Activated T-helper 1 cell treated with Interleukin-2 at 50 U/mL for 16 hours (primary cell): ENCODE measurements around the gene YPEL5.

Source experiments
- DNase-seq: peaks from one replicate; pipeline ENCODE4 v3.0.0-alpha.2; 2020; ENCODE audit warnings: low read depth

YPEL5 gene

DNA sequence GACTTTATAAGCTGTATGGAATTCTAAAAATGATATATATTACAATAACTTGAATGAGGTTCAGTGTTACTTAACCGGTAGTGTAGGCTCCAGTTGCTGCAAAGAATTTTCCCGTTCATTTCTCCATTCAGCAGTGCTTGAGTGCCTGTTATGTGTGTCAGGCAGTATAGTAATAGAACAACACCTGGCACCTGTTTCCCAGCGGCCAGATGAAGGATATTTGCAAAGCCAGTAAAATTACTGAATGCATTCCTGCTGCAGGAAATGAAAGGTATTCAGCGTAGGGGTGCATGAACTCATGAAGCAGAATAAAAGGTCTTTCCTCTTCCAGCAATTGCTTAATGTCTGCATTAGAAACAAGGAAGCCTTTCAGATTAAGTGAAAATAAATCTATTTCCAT, 18.8 kb downstream of the YPEL5 start:
- no peak for DNase-seq

DNA sequence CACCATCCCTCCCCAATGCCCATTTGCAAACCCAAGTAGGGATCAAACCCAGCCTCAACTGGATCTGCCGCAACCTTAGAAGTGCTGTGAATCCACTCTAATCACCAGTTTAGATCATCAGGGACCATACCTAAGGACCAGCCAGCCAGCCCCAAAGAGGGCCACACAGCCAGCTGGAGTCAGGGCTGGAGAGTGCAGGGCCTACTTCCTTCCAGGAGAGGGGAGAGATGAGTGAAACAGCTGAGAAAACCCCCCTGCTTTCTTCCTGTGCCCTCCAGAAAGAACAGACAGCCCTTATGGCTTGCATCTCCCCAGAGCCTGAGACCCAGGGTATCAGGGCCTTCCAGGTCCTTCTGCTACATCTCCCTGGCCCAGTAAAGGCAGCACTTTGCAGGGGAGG, 25.8 kb downstream of the YPEL5 start:
- no peak for DNase-seq

- no peak for DNase-seq
Observed at GRCh38 chr2:30177440-30177839, 30.6 kb downstream of the YPEL5 start.

DNA sequence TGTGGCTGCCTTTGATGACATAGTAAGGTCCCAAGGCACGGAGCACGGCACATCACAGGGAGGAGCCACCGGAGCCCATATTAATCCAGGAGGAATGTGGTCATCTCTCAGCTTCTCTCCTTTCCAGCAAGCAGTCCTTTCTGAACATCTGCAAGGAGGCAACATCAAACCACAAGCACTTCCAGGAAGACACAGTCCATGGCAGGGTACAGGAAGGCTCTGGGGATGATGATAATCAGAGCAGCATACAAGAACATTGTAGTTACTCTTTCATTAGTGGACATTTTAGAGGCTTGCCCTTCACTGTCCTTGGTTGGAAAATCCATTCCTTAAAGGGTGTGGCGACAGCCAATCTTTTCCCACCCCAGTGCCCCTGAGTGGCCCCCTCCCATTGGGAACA, 31.1 kb downstream of the YPEL5 start:
- no peak for DNase-seq

GRCh38 chr2:30178618-30179434, 32.0 kb downstream of the YPEL5 start:
- DNase-seq = no peak

- no peak for DNase-seq
Observed at GRCh38 chr2:30179536-30179935, 32.7 kb downstream of the YPEL5 start.

DNA sequence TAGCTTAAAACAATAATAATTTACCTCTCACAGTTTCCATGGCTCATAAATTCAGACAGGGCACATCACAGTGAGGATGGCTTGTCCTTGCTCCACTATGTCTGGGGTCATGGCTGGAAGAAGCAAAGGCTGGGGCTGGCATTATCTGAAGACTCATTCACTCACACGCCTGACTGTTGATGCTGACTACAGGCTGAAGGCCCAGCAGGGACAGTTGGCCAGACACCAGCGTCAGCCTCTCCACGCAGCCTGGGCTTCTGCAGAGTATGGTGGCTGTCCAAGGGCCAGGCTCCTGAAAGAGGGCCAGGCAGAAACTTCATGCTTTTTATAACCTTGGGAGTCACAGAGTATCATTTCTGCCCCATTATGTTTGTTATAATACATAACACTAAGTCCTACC, 33.4 kb downstream of the YPEL5 start:
- no peak for DNase-seq

DNA sequence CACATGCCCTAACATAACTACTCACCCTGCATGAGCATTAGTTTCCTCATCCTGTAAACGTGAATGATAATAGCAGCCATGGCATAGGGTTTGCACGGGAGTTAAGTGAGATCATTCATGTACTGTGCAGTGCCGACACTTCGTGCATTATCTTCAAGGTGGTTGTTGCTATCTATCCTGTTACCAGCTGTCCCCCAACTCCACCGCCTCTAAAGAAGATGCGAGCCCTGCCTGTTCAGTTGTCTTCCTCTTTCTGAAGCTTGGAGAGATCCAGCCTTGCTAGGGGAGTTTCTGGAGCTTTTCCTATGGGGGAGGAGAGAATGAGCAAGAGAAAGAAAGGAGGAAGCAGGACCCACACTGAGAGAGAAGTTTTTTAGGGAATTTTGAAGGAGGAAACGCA, 34.4 kb downstream of the YPEL5 start:
- no peak for DNase-seq

DNA sequence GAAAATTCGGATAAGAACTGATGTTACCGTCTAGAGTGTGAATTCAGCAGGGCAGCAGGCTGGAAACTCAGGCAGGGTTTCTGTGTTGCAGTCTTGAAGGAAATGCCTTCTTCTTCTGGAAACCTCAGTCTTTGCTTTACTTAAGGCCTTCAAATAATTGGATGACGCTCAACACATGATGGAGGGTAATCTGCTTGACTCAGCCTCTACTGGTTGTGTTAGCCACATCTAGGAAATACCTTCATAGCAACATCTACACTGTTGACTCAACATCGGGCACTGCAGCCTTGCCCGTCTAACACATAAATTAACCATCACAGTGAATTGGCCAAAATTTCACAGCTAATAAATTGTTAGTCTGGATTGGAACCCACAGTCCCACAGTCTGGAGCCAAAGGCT, 37.2 kb downstream of the YPEL5 start:
- no peak for DNase-seq

DNA sequence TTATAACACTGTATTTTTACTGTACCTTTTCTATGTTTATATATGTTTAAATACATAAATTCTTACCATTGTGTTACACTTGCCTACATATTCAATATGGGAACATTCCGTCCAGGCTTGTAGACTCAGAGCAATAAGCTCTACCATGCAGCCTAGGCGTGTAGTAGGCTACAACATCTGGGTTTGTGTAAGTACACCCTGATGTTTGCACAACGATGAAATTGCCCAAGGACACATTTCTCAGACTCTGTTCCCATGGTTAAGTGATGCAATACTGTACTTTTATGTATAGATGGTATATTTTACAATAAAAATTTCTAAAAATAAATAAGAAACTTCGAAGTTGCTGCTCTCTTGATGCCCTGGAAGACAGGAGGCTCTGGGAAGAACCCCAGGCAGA, 38.4 kb downstream of the YPEL5 start:
- DNase-seq = no peak

DNA sequence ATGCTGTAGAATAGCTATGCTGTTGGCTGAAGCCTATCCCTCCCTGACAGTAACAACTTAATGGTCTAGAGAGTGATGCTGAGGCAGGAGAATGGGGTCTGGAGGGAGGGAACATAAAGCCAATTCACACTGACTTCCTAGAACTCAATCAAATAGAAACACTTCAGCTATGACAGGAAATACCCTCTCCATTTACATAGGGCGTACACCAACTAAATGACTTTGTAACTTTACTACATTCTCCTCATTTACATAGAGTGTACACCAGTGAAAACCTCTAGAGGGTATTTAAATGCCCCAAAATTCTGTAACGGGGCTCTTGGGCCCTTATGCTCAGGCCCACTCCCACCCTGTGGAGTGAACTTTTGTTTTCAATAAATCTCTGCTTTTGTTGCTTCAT, 41.5 kb downstream of the YPEL5 start:
- no peak for DNase-seq

DNA sequence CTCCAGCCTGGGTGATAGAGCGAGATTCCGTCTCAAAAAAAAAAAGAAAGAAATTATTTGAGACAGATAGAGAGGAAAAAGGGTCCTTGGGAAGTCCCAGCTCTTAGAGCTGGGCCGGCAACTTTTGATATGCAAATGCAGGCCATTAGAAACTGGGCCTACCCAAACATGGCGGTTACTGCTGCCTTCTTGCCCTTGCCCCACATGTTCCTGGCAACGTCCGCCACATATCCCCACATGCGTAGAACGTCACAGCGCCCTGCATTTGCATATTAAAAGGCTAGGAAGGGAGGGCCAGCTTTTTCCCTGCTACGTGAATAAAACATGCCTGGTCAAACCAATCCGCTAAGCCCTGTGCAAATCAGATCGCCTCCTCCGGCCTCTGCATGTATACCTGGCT, 43.8 kb downstream of the YPEL5 start:
- no peak for DNase-seq

DNA sequence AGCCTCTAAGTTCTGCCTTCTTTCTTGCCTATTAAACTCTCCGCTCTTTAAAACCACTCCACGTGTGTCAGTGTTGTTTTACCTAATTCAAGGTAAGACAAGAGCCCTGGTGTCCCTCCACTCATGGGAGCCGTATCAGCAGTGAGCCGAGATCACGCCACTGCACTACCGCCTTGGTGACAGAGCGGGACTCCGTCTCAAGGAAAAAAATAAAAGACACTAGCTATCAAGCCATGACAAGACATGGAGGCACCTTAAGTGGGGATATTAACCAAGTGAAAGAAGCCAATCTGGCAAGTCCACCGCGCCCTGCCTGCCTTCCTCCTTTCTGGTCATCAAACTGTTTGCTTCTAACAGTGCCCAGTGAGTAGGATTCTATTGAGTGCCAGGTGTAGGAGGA, 44.3 kb downstream of the YPEL5 start:
- DNase-seq = no peak

- no peak for DNase-seq
Observed at GRCh38 chr2:30191819-30192271, 45.0 kb downstream of the YPEL5 start.

- no peak for DNase-seq
Observed at GRCh38 chr2:30192314-30192713, 45.5 kb downstream of the YPEL5 start.

- DNase-seq = no peak
Observed at GRCh38 chr2:30193104-30193681, 46.4 kb downstream of the YPEL5 start.

GRCh38 chr2:30194421-30194820, 47.6 kb downstream of the YPEL5 start:
- DNase-seq = no peak

DNA sequence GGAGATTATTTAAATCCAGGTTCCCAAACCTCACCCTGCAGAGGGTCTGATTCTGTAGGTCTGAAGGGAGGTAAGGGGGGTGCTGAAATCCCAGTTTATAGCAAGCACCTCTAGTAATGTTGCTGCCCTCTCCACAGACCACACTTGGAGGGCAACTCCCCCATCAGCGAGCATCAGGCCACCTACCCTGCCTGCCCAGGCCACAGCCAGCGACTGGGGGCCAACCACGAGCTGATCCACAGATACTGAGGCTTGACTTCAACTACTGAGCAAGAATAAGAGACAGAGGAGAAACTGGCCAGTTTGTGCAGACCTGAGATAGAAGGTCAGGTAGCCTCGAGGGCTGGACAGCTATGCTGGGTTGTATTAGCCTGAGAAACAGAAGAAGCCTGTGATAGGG, 48.2 kb downstream of the YPEL5 start:
- DNase-seq = no peak

GRCh38 chr2:30197570-30198192, 50.9 kb downstream of the YPEL5 start:
- no peak for DNase-seq

DNA sequence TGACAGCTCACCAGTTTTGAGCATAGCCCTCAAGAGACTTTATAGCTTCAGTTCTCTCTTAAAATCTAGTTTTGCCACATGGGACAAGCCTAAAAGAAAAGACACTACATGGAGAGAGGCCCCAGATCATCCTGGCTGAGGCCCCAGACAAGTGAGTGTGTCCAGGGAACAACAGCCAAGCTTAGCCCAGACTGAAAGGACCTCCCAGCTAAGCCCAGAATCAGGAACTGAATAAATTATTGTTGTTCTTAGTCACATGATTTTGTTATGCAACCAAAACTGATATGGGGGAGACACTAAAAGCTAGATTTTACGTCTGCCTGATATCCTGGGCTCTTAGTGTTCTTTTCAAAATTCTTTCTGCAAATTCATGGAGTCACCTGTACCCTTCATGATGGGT, 55.2 kb downstream of the YPEL5 start:
- DNase-seq = no peak

DNA sequence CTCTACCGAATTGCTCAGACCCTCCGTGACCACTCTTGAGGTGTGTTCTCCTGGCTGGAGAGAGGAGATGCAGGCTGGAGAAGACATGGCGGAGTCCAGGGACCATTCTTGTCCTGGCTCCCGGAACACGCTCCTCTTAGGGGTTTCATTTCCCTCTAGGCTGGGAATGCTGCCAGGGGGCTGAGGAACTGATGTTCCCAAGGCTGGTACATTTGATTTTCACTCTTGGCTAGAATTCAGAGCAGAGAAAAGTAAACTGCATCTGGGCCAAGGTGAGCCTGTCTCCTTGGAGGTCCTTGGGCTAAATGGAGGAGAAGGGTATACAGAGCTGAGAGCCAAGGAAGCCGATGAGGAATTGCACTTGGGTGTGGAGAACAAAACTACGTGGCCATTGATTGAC, 56.3 kb downstream of the YPEL5 start:
- DNase-seq = no peak

GRCh38 chr2:30204281-30204680, 57.5 kb downstream of the YPEL5 start:
- no peak for DNase-seq

GRCh38 chr2:30205456-30205855, 58.6 kb downstream of the YPEL5 start:
- DNase-seq = no peak
